ENCODE data around the gene C19orf25.
"Not testable (repeated sequence)": the region's sequence is repeated elsewhere in the genome, so short reads cannot be mapped to it uniquely, and the experiment has no call there.

Gene C19orf25

GRCh38 chr19:1486720-1487575, 7.9 kb upstream of the C19orf25 start:
- intact Hi-C loops (cut with DNase I) = no loop called here
- DNase-seq = no peak

- intact Hi-C loops (cut with DNase I) = no loop called here
These were observed 5.0 kb upstream of the C19orf25 start for GRCh38 chr19:1483979-1484428.

GRCh38 chr19:1483131-1483978, 4.3 kb upstream of the C19orf25 start:
- DNase-seq = peak in 1 of 42 donors; percentile 4
- intact Hi-C loops (cut with DNase I) = no loop called here

More at GRCh38 chr19:1483979-1484428, 5.0 kb upstream of the C19orf25 start:
- DNase-seq = no peak

- peak in 1 of 42 donors; percentile 4 for DNase-seq
- intact Hi-C loops (cut with DNase I) = no loop called here
These were observed 3.5 kb upstream of the C19orf25 start for GRCh38 chr19:1482361-1483130.

GRCh38 chr19:1481893-1482360, 2.9 kb upstream of the C19orf25 start:
- intact Hi-C loops (cut with DNase I) = no loop called here
- peak in 1 of 42 donors; percentile 4 for DNase-seq

GRCh38 chr19:1481224-1481892, 2.3 kb upstream of the C19orf25 start:
- no peak for DNase-seq
- intact Hi-C loops (cut with DNase I) = no loop called here

GRCh38 chr19:1477056-1477455, 2.0 kb downstream of the C19orf25 start:
- intact Hi-C loops (cut with DNase I); DNase-seq: not testable (repeated sequence)

- DNase-seq = no peak
- intact Hi-C loops (cut with DNase I) = no loop called here
These were observed 3.1 kb downstream of the C19orf25 start for GRCh38 chr19:1475751-1476437.

- no peak for DNase-seq
- intact Hi-C loops (cut with DNase I) = no loop called here
These were observed 4.2 kb downstream of the C19orf25 start for GRCh38 chr19:1474765-1475351.

GRCh38 chr19:1474011-1474764, 4.8 kb downstream of the C19orf25 start:
- intact Hi-C loops (cut with DNase I) = no loop called here
- peak in 36 of 42 donors; percentile 33 to 85 (median 67) for DNase-seq

- DNase-seq = peak in 7 of 42 donors; percentile 16 to 58 (median 42)
- intact Hi-C loops (cut with DNase I) = no loop called here
These were observed 5.7 kb downstream of the C19orf25 start for GRCh38 chr19:1473085-1473851.

- DNase-seq = peak in 15 of 42 donors; percentile 27 to 67 (median 44)
- intact Hi-C loops (cut with DNase I) = no loop called here
These were observed 6.6 kb downstream of the C19orf25 start for GRCh38 chr19:1472231-1473084.

GRCh38 chr19:1471515-1472160, 7.4 kb downstream of the C19orf25 start:
- intact Hi-C loops (cut with DNase I) = no loop called here
- DNase-seq = peak in 31 of 42 donors; percentile 42 to 81 (median 65)

GRCh38 chr19:1471010-1471514, 8.0 kb downstream of the C19orf25 start:
- peak in 3 of 42 donors; percentile 26 to 56 (median 33) for DNase-seq
- intact Hi-C loops (cut with DNase I) = no loop called here
